SIG-M5 (cell line): ENCODE measurements around the gene GCH1.
A peak's percentile ranks its signal among the peaks of the same experiment; 100 is the strongest.
"Not testable (repeated sequence)": the region's sequence is repeated elsewhere in the genome, so short reads cannot be mapped to it uniquely, and the experiment has no call there.

Experiments used
- DNase-seq: peaks from one replicate; lab custom pipeline; 2025; lab: John Stamatoyannopoulos, UW

The GCH1 gene

DNA sequence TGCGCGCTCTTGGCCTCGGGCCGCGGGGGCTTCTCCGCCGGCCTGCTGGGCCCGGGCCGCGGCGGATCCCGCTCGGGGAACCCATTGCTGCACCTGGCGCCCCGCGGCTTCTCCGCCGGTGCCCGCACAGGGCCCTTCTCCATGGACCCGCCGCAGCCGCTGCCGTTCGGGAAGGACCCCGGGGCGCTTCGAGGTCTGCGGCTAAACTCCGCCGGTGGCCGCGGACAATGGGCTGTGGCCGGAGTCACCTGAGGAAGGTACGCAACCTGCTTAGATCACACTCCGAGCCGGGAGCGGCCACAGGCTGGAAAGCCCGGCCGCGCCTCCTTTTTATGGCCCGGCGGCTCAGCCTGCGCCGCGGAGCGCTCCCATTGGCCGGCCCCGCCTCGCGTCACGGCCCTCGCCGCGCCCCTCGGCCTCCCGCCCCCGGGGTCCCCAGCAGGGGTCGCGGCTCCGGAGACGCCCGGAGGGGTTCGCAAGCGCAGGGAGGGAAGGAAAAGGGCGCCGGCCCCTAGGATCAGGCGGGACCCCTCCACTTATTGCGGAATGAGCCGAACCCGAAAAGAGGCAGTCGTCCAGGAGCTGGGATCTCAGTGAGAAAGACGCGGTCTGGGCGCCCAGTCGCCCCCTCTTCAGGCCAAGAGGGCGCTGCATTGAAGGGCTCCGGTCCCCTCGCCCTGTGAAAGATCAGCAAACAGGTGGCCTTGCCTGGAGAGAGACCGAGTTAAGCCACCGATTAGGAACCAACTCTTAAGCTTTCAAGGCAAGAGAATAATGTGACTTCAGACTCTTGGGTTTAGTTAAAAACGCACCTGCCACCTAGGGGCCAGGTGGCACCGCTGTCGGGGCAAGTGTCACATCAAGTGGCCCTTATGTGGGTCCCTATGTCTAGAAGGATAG lies at the start of gene GCH1:
Gene GCH1 (minus strand): TSS at position 306 of the 900 bp plus-strand sequence. CDS start 163 bp downstream, at position 143.
- DNase-seq: no peak

- DNase-seq: no peak
Measured at GRCh38 chr14:54947230-54947629, 44.6 kb upstream of the GCH1 start.

- no peak for DNase-seq
Measured at GRCh38 chr14:54946500-54946899, 43.9 kb upstream of the GCH1 start.

DNA sequence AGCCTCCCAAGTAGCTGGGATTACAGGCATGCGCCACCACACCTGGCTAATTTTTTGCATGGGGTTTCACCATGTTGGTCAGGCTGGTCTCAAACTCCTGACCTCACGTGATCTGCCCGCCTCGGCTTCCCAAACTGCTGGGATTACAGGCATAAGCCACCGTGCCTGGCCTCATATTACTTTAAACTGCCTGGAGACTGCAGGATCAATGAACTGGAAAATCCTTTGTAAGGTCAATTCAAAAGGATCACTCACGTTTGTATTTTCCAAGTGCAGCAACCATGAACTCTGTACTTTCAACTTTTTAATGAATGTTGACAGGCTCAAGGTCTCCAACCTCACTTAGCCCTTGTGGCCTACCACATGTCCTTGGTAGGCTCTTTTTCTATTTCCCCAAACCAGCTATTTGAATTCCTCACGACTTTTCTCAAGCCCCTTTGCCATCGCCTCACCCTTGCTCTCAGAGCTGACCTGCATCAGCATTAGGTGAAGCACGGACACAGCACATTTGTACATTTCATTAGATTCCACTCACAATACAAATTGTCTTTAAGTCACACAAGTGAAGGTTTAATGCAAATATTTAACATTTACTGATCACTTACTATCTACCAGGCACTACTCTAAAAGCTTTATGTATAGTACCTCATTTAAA lies 42.2 kb upstream of the GCH1 start:
- DNase-seq: no peak

DNA sequence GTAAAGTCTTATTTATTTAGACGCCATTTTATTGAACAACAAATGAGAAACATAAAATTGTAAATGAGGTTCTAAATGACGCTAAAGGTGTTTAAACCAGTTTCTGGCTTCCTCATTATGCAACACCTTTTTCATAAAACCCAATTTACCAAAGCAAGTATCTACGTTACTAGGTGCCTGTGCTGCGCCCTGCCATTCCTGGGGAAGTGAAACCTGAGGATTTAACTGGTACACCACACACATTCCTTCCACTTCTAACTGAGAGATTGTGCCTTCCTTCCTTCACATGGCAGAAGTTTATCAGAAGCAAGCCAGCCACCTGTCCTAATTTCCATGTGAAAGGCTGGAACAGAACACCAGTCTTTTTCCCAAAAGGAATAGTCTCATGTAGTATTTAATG lies 40.3 kb upstream of the GCH1 start:
- DNase-seq: peak; percentile 17

DNA sequence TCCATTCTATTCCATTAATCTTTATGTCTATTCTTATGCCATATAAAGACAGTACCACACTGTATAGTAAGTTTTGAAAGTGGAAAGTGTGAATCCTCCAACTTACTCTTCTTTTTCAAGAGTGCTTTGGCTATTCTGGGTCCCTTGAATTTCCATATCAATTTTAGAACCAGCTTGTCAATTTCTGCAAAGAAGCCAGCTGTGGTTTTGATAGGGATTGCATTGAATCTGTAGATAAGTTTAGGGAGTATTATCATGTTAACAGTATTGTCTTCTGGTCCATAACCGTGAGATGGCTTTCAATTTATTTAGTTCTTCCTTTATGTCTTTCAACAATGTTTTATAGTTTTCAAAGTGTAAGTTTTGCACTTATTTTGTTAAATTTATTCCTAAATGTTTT lies 34.2 kb upstream of the GCH1 start:
- DNase-seq: no peak

DNA sequence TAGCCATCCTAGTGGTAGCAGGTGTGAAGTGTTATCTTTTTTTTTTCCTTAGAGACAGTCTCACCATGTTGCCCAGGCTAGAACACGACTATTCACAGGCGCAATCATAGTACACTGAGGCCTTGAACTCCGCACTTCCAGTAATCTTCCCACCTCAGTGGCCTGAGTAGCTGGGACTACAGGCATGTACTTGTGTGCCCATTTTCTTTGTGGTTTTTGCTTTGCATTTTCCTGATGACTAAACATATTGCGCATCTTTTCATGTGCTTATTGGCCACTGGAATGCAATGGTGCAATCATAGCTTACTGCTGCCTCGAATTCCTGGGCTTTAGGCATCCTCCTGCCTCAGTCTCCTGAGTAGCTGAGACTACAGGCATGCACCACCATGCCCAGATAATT lies 33.3 kb upstream of the GCH1 start:
- DNase-seq: no peak

DNA sequence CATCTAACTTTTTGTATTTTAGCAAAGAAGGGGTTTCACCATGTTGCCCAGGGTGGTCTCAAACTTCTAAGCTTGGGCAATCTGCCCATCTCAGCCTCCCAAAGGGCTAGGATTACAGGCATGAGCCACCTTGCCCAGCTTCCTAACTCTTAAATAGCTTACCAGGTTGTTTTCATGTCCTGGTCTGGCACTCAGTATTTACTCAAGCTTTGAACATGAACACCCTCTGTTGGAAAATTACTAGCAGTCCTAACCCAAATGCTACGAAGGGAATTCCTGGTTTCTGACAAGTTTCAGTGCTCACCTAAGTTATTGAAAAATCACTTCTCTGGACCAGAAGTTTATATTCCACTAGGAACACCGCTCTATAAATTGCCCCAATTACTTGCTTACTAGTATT lies 32.5 kb upstream of the GCH1 start:
- DNase-seq: no peak

GRCh38 chr14:54933006-54933405 lies 30.4 kb upstream of the GCH1 start:
- DNase-seq: no peak

DNA sequence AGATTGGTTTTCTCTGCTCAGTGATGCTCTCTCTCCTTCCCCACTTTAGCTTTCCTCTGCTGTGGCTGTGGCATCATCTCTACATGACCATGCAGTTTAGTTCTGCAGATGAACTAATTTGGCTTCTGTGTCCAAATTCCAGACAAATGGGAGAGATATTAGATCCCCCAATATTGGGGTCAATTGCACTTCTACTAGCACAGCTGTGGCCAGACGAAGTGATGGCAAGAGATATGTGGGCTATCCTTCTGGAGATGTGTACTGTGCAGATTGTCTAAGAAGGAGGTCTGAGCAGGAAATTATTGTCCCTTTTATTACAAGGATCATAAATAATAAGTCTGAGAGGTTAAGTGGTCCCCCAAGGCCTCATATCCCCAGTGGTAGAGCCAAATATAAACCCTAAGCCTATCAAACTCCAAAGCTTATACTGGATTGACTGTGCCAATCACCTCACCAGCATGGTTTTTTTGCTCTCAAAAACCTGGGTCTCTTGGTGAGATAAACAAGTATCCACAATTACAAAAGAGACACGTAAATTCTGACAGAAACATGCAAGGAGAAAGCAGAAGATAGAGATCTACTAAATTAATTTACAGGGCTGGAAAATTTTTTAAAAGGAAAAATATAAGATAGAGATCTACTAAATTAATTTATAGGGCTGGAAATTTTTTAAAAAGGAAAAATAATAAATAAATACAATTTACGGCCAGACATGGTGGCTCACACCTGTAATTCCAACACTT lies 29.1 kb upstream of the GCH1 start:
- no peak for DNase-seq

DNA sequence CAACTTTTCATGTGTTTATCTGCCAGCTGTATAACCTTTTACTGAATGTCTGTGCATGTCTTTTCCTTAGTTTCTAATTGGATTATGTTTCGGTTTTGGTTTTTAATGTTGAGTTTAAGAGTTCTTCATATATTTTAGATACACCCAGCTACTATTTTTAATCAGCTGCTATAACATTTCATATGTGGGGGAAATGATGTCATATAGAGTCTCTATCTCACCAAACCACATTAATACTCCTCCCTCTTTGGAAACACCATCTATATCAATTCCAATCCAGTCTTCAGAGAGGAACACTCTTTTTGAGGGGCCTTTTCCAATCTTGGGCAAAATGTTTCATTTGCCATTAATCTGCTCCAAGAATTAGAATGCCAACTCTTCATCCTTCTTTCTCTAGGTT lies 28.5 kb upstream of the GCH1 start:
- DNase-seq: no peak

GRCh38 chr14:54929556-54929955 lies 26.9 kb upstream of the GCH1 start:
- no peak for DNase-seq

DNA sequence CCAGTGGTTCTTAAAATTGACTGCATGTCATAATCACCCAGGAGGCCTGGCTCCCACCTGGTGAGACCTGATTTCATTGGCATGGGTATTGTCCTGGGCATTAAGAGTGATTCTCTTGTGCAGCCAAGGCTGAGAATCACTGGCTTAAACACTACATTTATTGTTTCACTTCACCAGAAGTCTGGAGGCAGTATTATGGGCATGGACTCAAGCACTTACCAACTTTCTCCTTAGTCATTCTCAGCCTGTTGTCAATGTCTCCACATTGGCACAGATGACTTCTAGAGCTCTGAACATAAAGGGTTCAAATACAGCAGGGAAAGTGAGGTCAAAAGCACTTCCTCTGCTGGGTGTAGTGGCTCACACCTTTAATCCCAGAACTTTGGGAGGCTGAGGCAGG lies 25.6 kb upstream of the GCH1 start:
- DNase-seq: no peak

DNA sequence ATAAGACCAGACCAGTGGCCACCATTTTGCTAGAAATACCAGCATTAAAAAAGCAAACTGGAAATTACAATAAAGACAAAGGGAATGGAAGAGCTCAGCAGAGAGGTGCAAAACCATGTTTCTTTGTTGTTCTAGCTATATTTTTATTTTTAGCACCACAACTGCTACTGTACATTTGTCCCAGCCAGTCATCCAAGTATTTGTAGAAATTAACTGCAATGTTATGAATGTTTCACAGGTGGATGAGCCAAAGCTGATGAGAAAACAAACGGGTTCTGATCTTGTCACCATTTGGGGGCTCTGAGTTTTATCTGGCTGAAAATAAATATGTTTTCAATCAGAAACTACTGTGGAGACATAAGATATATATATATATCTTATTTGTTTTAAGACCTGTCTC lies 24.9 kb upstream of the GCH1 start:
- no peak for DNase-seq

GRCh38 chr14:54926570-54926969 lies 23.9 kb upstream of the GCH1 start:
- DNase-seq: not testable (repeated sequence)

GRCh38 chr14:54922598-54922997 lies 20.0 kb upstream of the GCH1 start:
- DNase-seq: no peak

DNA sequence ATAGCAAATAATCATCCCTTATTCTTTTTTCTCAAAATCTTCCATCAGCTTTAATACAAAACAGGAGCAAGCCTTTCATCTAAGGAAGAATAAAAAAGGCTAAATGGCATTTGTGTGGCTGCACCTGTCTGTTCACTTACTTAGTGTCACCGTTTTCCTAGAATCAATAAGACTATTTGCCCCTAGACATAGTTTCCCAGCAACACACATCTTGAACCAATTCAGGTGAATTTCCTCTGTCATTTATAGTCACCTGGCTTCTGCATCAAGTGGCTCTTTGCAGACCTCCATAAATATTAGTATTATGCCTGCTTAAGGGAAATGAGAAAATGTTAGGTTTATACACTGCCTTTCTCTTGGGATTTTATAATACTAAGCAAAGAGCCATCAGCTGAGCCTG lies 17.4 kb upstream of the GCH1 start:
- no peak for DNase-seq

DNA sequence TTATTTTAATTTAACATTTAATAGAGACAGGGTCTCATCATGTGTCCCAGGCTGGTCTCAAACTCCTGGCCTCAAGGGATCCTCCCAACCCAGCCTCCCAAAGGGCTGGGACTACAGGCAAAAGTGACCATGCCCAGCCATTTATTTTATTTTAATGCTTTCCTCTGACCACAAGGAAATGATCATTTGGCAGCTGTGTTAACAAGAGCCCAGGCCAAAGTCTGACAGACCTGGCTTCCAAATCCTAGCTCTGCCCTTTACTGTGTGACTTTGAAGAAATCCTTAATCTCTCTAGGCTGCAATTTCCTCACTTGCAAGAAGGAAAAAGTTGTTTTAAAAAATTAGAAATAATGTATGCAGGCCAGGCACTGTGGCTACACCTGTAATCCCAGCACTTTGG lies 16.7 kb upstream of the GCH1 start:
- DNase-seq: no peak

DNA sequence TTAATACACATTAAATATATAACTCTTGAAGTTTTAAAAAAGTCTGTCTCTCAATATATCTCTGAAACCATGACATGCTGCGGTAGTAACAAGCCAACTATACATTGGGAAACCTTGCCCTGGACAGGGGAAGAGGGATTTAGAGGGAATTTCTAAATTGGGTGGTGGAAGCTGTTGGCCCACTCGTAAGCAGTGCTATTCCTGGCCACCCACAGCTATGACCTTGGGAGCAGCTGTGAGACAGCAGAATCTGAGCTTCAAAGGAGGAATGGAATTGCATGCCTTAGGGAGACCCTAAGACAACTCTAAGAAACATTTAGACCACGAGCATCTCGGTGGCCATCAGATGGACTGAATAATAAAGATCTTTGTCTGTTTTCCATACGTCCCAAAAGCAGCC lies 15.8 kb upstream of the GCH1 start:
- DNase-seq: no peak

DNA sequence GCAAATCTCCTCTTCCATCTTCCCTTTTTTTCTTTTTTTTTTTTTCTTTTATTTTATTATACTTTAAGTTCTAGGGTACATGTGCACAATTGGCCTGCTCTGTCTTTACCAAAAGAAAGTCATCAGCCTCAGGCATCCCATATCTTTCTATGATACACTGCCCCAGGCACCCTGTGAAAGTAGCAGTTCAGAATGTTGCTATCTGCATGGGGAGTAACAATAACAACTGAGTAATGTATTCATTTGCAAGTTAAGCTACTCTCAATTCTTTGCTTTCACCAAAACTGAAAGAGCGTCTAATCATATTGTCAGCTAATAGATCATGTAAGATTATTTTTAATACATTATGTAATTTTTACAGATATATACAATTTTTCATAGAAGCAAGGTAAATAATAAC lies 13.5 kb upstream of the GCH1 start:
- DNase-seq: no peak

- DNase-seq: no peak
Measured at GRCh38 chr14:54909817-54910558, 7.4 kb upstream of the GCH1 start.

DNA sequence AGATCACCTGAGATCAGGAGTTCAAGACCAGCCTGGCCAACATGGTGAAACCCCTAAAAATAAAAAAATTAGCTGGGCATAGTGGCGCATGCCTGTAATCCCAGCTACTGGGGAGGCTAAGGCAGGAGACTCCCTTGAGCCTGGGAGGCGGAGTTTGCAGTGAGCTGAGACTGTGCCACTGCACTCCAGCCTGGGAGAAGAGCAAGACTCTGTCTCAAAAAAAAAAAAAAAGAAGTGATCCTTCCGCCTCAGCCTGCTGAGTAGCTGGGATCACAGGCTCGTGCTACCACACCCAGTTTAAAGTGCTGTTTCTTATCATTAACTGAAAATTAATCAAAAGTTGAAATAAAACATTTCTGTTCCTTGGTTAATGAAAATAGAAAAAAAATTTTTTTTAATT lies 6.3 kb upstream of the GCH1 start:
- not testable (repeated sequence) for DNase-seq
